Measurements from ENCODE around the gene CRYBG1. TPM values are rescaled to one million over a fixed set of nuclear protein-coding genes. Genes with fewer than 3 reads are reported as not detected.

Gene CRYBG1
- total RNA-seq, 1 donor from 2014 or later: 5.8 TPM

- no peaks in the 10 kb centered on the region for H3K36me3 Mint-ChIP-seq
- H3K4me3 Mint-ChIP-seq: no peak overlapping the region
- DNase-seq (ENCODE audit: extremely low spot score, unreplicated experiment): no peak
- H3K27ac Mint-ChIP-seq: no peak overlapping the region
- H3K27me3 Mint-ChIP-seq: peaks cover 2% of the 10 kb centered on the region
- no peaks in the 10 kb centered on the region for H3K9me3 Mint-ChIP-seq
- H3K4me1 Mint-ChIP-seq (ENCODE audit: unreplicated experiment): no peaks in the 10 kb centered on the region
- no peak for TF ChIP-seq CTCF (conservative IDR thresholded peaks at IDR 0.05)
Measured at GRCh38 chr6:106477146-106477545, 116.6 kb downstream of the CRYBG1 start.

GRCh38 chr6:106477790-106478189 lies 117.3 kb downstream of the CRYBG1 start:
- no peaks in the 10 kb centered on the region for H3K9me3 Mint-ChIP-seq
- no peaks in the 10 kb centered on the region for H3K36me3 Mint-ChIP-seq
- TF ChIP-seq CTCF (conservative IDR thresholded peaks at IDR 0.05): no peak
- no peak for DNase-seq (ENCODE audit: extremely low spot score, unreplicated experiment)
- no peak overlapping the region for H3K4me3 Mint-ChIP-seq
- H3K27ac Mint-ChIP-seq: no peak overlapping the region
- H3K4me1 Mint-ChIP-seq (ENCODE audit: unreplicated experiment): no peaks in the 10 kb centered on the region
- H3K27me3 Mint-ChIP-seq: peaks cover 2% of the 10 kb centered on the region

GRCh38 chr6:106486236-106486635 lies 125.7 kb downstream of the CRYBG1 start:
- Mint-ChIP-seq H3K9me3 (no peaks in the 10 kb centered on the region), H3K36me3 (no peaks in the 10 kb centered on the region), H3K27me3 (peaks cover 10% of the 10 kb centered on the region), H3K4me3 (no peak overlapping the region), H3K4me1 (ENCODE audit: unreplicated experiment) (no peaks in the 10 kb centered on the region), H3K27ac (no peak overlapping the region)
- TF ChIP-seq CTCF (conservative IDR thresholded peaks at IDR 0.05): no peak
- no peak for DNase-seq (ENCODE audit: extremely low spot score, unreplicated experiment)

- Mint-ChIP-seq H3K4me1 (ENCODE audit: unreplicated experiment) (no peaks in the 10 kb centered on the region), H3K36me3 (no peaks in the 10 kb centered on the region), H3K4me3 (no peak overlapping the region), H3K9me3 (no peaks in the 10 kb centered on the region), H3K27me3 (peaks cover 21% of the 10 kb centered on the region), H3K27ac (no peak overlapping the region)
- no peak for TF ChIP-seq CTCF (conservative IDR thresholded peaks at IDR 0.05)
- no peak for DNase-seq (ENCODE audit: extremely low spot score, unreplicated experiment)
Measured at GRCh38 chr6:106488494-106489370, 128.2 kb downstream of the CRYBG1 start.

- H3K4me3 Mint-ChIP-seq: no peak overlapping the region
- no peaks in the 10 kb centered on the region for H3K36me3 Mint-ChIP-seq
- DNase-seq (ENCODE audit: extremely low spot score, unreplicated experiment): no peak
- H3K27me3 Mint-ChIP-seq: peaks cover 24% of the 10 kb centered on the region
- no peaks in the 10 kb centered on the region for H3K4me1 Mint-ChIP-seq (ENCODE audit: unreplicated experiment)
- H3K9me3 Mint-ChIP-seq: no peaks in the 10 kb centered on the region
- no peak for TF ChIP-seq CTCF (conservative IDR thresholded peaks at IDR 0.05)
- H3K27ac Mint-ChIP-seq: no peak overlapping the region
Measured at GRCh38 chr6:106490030-106490429, 129.5 kb downstream of the CRYBG1 start.

All from type B pancreatic cell (in vitro differentiated cells).